HepG2 (cell line): Measurements from ENCODE around the gene TWNK. TPM values are rescaled to one million over a fixed set of nuclear protein-coding genes. Genes with fewer than 3 reads are reported as not detected.
A peak's percentile ranks its signal among the peaks of the same experiment; 100 is the strongest.

Source experiments
- ARNTL ChIP-seq: sonication (generic); formaldehyde crosslinking; IDR thresholded peaks from 2 replicates; pipeline ENCODE4 v1.4.0; 2020; ENCODE audit warnings: mild to moderate bottlenecking, missing genetic modification reagents
- CERS6 ChIP-seq: sonication (generic); formaldehyde crosslinking; IDR thresholded peaks from 2 replicates; pipeline ENCODE4 v1.5.0; 2020; ENCODE audit warnings: missing genetic modification reagents
- DR1 ChIP-seq: sonication (generic); formaldehyde crosslinking; IDR thresholded peaks from 2 replicates; pipeline ENCODE4 v1.8.0; 2021; ENCODE audit warnings: mild to moderate bottlenecking, missing genetic modification reagents, inconsistent platforms
- FOXA1 ChIP-seq, 2 experiments: fragments of 450-650 bp in 1 of 2; sonication (generic) in 1 of 2; formaldehyde crosslinking in 1 of 2; IDR thresholded peaks; 2 replicates each; pipeline versions ENCODE4 v1.4.0 to v1.6.1; 2016 to 2020; ENCODE audit warnings: missing genetic modification reagents in 1 of 2
- JDP2 ChIP-seq: sonication (generic); formaldehyde crosslinking; IDR thresholded peaks from 2 replicates; pipeline ENCODE4 v1.8.1; 2022; ENCODE audit warnings: missing genetic modification reagents, borderline replicate concordance
- NFIC ChIP-seq: IDR thresholded peaks from 2 replicates; pipeline ENCODE4 v1.6.1; 2012; ENCODE audit warnings: mild to moderate bottlenecking, low read length, inconsistent platforms
- PAXIP1 ChIP-seq: sonication (generic); formaldehyde crosslinking; conservative IDR thresholded peaks from 2 replicates; pipeline ENCODE4 v1.4.0; 2020; ENCODE audit warnings: mild to moderate bottlenecking, missing genetic modification reagents, moderate library complexity
- RARA ChIP-seq: IDR thresholded peaks from 2 replicates; pipeline ENCODE4 v1.6.1; 2016; ENCODE audit warnings: missing genetic modification reagents, missing compliant biosample characterization
- SIN3A ChIP-seq: IDR thresholded peaks from 2 replicates; pipeline ENCODE4 v1.6.1; 2011; ENCODE audit warnings: low read depth, mild to moderate bottlenecking, control low read depth, low read length, borderline replicate concordance
- STAG1 ChIP-seq: sonication (generic); formaldehyde crosslinking; IDR thresholded peaks from 2 replicates; pipeline ENCODE4 v1.4.0; 2020; ENCODE audit warnings: missing genetic modification reagents
- THRA ChIP-seq: sonication (generic); formaldehyde crosslinking; IDR thresholded peaks from 2 replicates; pipeline ENCODE4 v1.4.0; 2020; ENCODE audit warnings: missing genetic modification reagents, borderline replicate concordance
- ZFP41 ChIP-seq: sonication (generic); formaldehyde crosslinking; IDR thresholded peaks from 2 replicates; pipeline ENCODE4 v1.4.0; 2020; ENCODE audit warnings: mild to moderate bottlenecking, missing genetic modification reagents, borderline replicate concordance
- ZMYM2 ChIP-seq: sonication (generic); formaldehyde crosslinking; IDR thresholded peaks from 2 replicates; pipeline ENCODE4 v1.8.0; 2022; ENCODE audit warnings: mild to moderate bottlenecking, missing genetic modification reagents
- ZNF337 ChIP-seq: sonication (generic); formaldehyde crosslinking; IDR thresholded peaks from 2 replicates; pipeline ENCODE4 v1.5.1; 2020; ENCODE audit warnings: missing genetic modification reagents, low read depth, mild to moderate bottlenecking, borderline replicate concordance
- ZNF431 ChIP-seq: sonication (generic); formaldehyde crosslinking; IDR thresholded peaks from 2 replicates; pipeline ENCODE4 v1.9.0; 2022; ENCODE audit warnings: missing genetic modification reagents, low read depth, mild to moderate bottlenecking, borderline replicate concordance
- ZNF775 ChIP-seq: sonication (generic); formaldehyde crosslinking; IDR thresholded peaks from 2 replicates; pipeline ENCODE4 v1.4.0; 2020; ENCODE audit warnings: missing genetic modification reagents, mild to moderate bottlenecking, moderate library complexity, borderline replicate concordance
- ZNF883 ChIP-seq: sonication (generic); formaldehyde crosslinking; IDR thresholded peaks from 2 replicates; pipeline ENCODE4 v1.5.1; 2020; ENCODE audit warnings: mild to moderate bottlenecking, missing genetic modification reagents; ENCODE audit errors: not compliant biosample characterization
- polyA plus RNA-seq, 8 experiments: library from polyadenylated mRNA; depleted of rRNA in 3 of 8; stranded (reverse) in 7 of 8; unstranded in 1 of 8; fragments of >200 nt; fragmentation: Illumina TruSeq in 4 of 8; extraction: Trizol in 4 of 8; gene quantifications; 2 replicates each; pipeline versions ENCODE4 v1.2.1 to v1.2.3, GENCODE V29; 2011 to 2016; ENCODE audit warnings: low read depth in 4 of 8, missing spikeins in 1 of 8, mixed read lengths in 1 of 8; ENCODE audit not compliant: insufficient read depth in 1 of 8
- total RNA-seq, 5 experiments: library from RNA; depleted of rRNA; stranded (reverse); fragments of >200 nt; fragmentation: Illumina TruSeq; extraction: Trizol; gene quantifications; 2 replicates each; pipeline ENCODE4 v1.2.3, GENCODE V29; 2016; ENCODE audit warnings: low read depth in 1 of 5
- TF ChIP-seq, protein P1 (sequence below): sonication (generic); formaldehyde crosslinking; conservative IDR thresholded peaks from 2 replicates; pipeline ENCODE4 v1.4.0; 2020; ENCODE audit warnings: missing genetic modification reagents
- TF ChIP-seq, protein P2 (sequence below): sonication (generic); formaldehyde crosslinking; conservative IDR thresholded peaks from 2 replicates; pipeline ENCODE4 v1.8.0; 2022; ENCODE audit warnings: mild to moderate bottlenecking, moderate library complexity, missing genetic modification reagents

TWNK gene
- total and polyA plus RNA-seq, 2 of the 13 experiments (the other 11 are each of a cell fraction or from before 2014, with no cell fraction given), result 10.7 to 16.5 TPM

- TF ChIP-seq ZMYM2 (CRISPR knock-in tag) (no peak), STAG1 (CRISPR knock-in tag) (peak; percentile 43), ZNF337 (CRISPR knock-in tag) (no peak), PAXIP1 (CRISPR knock-in tag) (no peak), SIN3A (peak; percentile 42; the same call in 1 of the 2 replicates), DR1 (CRISPR knock-in tag) (peak; percentile 24), CERS6 (CRISPR knock-in tag) (no peak), THRA (CRISPR knock-in tag) (no peak), NFIC (no peak), RARA (no peak; the same call in 1 of the 2 replicates), ZNF775 (CRISPR knock-in tag) (no peak), ZFP41 (CRISPR knock-in tag) (no peak), JDP2 (no peak; the same call in 1 of the 2 replicates), ZNF883 (CRISPR knock-in tag) (no peak), ZNF431 (peak; percentile 15; the same call in 1 of the 2 replicates), FOXA1 (IDR thresholded peaks at IDR 0.05) (no peak), FOXA1 (CRISPR knock-in tag; IDR thresholded peaks at IDR 0.05) (no peak), ARNTL (CRISPR knock-in tag) (no peak; the same call in 1 of the 2 replicates)
- TF ChIP-seq, protein P1, sequence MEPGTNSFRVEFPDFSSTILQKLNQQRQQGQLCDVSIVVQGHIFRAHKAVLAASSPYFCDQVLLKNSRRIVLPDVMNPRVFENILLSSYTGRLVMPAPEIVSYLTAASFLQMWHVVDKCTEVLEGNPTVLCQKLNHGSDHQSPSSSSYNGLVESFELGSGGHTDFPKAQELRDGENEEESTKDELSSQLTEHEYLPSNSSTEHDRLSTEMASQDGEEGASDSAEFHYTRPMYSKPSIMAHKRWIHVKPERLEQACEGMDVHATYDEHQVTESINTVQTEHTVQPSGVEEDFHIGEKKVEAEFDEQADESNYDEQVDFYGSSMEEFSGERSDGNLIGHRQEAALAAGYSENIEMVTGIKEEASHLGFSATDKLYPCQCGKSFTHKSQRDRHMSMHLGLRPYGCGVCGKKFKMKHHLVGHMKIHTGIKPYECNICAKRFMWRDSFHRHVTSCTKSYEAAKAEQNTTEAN (CRISPR knock-in tag), result 0 out of 2 replicates have a peak, but pooled peaks have one; percentile 48
- TF ChIP-seq, protein P2, sequence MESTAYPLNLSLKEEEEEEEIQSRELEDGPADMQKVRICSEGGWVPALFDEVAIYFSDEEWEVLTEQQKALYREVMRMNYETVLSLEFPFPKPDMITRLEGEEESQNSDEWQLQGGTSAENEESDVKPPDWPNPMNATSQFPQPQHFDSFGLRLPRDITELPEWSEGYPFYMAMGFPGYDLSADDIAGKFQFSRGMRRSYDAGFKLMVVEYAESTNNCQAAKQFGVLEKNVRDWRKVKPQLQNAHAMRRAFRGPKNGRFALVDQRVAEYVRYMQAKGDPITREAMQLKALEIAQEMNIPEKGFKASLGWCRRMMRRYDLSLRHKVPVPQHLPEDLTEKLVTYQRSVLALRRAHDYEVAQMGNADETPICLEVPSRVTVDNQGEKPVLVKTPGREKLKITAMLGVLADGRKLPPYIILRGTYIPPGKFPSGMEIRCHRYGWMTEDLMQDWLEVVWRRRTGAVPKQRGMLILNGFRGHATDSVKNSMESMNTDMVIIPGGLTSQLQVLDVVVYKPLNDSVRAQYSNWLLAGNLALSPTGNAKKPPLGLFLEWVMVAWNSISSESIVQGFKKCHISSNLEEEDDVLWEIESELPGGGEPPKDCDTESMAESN (CRISPR knock-in tag), result no peak
These were observed 17.9 kb upstream of the TWNK start, which contains the start of gene SEMA4G (continued) for GRCh38 chr10:100969187-100970075.
